SU-DHL-6 (cell line): ENCODE measurements around the gene NEDD4.

Experiments used
- EZH2phosphoT487 ChIP-seq: fragments of 200-600 bp; sonication (generic), shearing (Covaris generic); conservative IDR thresholded peaks from 2 replicates; pipeline ENCODE4 v1.6.1; 2018; ENCODE audit warnings: mild to moderate bottlenecking, antibody characterized with exemption, low read length, moderate library complexity, mixed read lengths
- TF ChIP-seq, protein P1 (sequence below): fragments of 200-600 bp; sonication (generic); IDR thresholded peaks from one replicate; pipeline ENCODE4 v1.5.1; 2017; ENCODE audit warnings: antibody characterized with exemption, mild to moderate bottlenecking, low read length, moderate library complexity; ENCODE audit not compliant: insufficient read depth, poor library complexity, severe bottlenecking

DNA sequence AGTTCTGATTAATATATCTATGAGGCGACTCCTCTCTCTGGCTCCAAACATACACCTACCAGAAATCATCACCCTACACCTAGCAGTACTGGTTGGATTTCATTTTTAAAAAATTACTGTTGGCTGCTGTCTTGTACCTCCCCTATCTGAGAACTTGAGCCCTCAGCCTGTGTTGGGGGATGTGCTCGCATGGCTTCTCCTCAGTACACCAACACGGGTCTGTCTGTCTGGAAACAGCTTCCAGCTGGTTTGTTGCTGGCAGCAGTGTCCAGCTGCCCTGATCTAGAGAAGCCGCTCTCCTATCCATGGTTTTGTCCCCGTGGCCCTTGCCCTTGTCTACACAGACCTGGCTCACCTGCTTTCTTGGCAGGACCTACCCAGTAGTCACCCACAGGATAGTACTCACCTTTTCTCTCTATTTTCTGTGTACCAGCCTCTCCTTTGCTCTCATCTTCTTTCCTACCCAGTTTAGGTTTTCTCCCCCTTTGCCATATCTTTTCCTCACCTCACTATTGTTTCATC lies 43.2 kb upstream of the NEDD4 start:
- TF ChIP-seq, protein P1, sequence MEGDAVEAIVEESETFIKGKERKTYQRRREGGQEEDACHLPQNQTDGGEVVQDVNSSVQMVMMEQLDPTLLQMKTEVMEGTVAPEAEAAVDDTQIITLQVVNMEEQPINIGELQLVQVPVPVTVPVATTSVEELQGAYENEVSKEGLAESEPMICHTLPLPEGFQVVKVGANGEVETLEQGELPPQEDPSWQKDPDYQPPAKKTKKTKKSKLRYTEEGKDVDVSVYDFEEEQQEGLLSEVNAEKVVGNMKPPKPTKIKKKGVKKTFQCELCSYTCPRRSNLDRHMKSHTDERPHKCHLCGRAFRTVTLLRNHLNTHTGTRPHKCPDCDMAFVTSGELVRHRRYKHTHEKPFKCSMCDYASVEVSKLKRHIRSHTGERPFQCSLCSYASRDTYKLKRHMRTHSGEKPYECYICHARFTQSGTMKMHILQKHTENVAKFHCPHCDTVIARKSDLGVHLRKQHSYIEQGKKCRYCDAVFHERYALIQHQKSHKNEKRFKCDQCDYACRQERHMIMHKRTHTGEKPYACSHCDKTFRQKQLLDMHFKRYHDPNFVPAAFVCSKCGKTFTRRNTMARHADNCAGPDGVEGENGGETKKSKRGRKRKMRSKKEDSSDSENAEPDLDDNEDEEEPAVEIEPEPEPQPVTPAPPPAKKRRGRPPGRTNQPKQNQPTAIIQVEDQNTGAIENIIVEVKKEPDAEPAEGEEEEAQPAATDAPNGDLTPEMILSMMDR: no peak
- no peak for TF ChIP-seq EZH2phosphoT487
